NCI-H2107 (cell line): ENCODE data around the gene KCNK2.
"Not testable (repeated sequence)": the region's sequence is repeated elsewhere in the genome, so short reads cannot be mapped to it uniquely, and the experiment has no call there.

ENCODE experiments used
- DNase-seq: peaks from one replicate; lab custom pipeline; 2025; lab: John Stamatoyannopoulos, UW

KCNK2 gene

DNA sequence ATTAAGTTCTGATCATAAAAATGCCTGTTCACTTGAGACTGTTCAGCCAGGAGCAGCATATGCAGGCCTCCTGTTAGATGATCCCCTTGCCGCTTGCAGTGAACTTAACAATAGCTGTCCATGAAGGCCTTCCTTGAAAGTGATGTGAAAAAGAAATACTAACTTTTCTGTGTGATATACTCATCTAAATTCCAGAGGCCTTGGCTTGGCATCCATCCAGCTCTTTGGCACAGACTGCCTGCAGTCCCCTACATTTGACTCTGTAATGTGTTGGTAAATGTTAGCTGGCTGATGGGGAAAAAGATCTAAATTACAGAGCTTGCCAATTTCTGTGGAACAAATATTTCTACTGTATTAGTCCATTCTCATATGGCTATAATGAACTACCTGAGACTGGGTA lies 73.7 kb downstream of the KCNK2 start:
- DNase-seq: no peak

DNA sequence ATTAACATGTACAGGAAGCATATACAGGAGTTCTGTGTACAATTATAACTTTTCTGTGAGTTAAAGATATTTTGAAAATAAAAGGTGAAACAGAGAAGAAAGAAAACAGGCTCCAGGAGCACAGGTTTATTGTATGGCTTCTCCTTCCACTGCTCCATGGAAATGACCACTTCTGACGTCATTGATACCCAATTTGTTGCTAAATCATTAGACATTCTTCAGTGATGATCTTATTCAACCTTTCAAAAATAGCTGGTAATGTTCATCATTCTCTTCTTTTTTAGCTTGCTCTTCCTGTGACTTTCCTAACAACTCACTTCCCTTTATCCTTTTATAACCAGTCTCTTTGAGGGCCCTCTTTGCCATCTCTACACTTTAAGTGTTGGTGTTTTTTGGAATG lies 77.8 kb downstream of the KCNK2 start:
- no peak for DNase-seq

GRCh38 chr1:215163144-215163543 lies 80.6 kb downstream of the KCNK2 start:
- not testable (repeated sequence) for DNase-seq

DNA sequence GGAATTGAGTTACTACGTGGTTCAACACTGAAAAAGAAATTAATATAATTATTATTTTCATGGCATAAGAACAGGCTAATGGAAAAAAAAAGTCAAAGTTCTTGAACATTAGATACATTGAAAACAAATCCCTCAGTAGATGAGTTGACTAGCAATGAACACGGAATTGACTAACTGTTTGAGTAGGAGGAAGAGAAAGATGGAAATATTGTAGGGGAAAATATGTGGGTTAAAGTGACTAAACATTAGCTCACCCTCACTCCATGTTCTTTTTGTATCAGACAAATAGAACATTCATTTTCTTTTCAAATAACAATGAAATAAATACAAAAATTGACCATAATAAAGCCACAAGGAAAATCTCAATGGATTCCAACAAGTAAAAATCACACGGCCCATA lies 84.3 kb downstream of the KCNK2 start:
- no peak for DNase-seq

DNA sequence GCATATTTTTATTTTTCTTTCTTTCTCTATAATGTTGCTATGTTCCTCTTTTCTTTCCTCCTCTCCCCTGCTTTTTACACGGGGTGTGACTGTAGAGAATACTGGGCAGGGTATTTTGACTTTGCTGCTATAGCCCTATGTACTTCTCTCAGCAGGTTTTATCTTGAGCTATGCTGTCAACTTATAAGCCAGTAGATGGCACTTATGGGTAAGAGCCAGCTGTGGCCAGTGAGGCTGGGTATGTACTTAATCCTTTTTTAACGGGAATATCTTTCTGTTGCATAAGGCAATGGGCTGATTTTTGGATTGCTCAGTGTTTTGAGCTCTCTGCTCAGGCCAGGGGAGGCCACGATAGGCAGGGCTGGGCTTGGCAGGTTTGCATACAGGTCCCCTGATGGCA lies 99.0 kb downstream of the KCNK2 start:
- DNase-seq: no peak

DNA sequence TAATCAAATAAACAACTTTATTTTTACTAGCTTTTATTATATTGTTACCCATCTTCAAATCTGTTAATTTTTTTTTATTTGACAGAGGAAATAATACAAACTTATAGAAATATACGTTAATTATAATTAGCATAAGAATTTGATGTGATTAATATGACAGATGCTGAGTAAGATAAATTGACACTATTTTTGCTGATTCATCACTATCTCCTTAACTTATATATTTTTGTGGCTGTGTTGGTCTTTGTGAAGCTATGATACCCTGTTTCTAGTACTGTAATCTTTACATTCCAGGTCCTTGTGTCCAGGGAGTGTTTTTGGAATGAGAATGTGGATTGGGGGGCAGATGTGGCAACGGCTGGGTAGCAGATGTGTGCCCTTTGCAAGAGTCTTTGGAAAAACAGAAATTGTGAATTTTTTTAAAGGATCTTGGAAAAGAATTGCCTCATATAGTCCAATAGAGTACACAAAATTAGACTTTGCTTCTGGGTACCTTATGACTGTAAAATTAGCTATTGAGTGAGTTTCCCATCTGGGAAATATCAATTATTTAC lies 102.6 kb downstream of the KCNK2 start:
- no peak for DNase-seq

DNA sequence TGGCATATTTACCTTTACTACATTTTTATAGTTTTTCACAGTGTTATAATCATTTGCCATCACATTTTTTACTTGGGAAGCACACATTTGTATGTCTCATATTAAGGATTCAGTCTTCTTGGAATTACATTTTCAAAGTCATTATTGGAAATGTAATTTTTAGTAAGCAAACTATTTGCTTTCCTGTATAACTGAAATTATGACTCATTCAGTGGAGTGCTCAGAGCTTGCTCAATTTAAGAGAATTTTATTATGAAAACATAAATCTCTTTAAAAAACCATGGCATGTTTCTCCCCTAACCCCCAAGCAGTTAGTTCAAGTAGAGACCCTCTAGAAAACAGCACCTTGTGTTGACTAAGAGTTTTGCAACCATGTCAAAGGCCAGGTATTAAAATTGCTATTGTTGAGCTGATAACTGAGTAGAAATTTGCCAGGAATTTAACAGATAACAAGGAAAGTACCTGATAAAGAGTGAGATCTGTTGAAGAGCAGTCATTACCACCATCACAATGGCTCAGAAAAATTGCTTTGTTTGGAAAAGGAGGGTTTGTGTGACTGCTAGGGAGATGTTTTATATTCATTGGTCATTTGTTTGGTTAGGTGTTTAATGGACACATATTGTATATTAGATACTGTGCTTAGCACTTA lies 105.9 kb downstream of the KCNK2 start:
- no peak for DNase-seq

DNA sequence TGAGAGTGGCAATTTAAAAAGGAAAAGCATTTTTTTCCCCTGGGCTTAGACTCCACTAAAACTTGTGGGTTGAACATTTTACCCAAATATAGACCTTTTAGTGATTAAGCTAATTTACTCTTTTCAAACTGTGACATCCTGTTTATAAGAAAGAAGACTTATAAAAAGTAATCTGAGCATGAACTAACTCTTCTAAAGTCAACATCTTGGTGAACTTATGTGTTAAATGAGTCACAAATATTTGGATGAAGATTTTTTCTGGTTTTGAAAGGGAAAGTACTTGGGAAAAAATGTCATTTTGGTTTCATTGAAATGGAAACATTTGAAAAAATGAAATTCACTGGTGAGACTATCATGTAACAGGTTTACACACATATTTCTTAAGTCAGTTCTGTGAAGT lies 109.8 kb downstream of the KCNK2 start:
- DNase-seq: no peak

GRCh38 chr1:215198021-215198420 lies 115.5 kb downstream of the KCNK2 start:
- DNase-seq: no peak

DNA sequence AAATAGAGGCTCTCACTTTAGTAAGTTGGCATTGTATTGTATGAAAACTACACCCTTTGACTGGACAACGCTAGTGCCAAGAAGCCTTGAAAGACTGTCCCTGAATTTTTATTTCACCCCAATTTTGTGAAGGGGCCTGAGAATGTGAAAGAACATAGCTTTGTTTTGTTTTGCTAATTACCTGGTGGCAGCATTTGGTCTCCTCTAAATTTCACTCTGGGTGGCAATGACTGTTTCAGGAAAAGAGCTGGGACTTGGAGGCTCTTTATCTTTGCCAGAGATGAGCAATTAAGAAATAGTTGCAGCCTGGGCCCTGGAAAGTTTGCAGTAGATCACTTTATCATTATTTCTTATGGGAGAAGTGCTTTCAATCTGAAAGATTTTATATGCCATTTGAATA lies 117.6 kb downstream of the KCNK2 start:
- no peak for DNase-seq

GRCh38 chr1:215201283-215201682 lies 118.7 kb downstream of the KCNK2 start:
- DNase-seq: no peak

DNA sequence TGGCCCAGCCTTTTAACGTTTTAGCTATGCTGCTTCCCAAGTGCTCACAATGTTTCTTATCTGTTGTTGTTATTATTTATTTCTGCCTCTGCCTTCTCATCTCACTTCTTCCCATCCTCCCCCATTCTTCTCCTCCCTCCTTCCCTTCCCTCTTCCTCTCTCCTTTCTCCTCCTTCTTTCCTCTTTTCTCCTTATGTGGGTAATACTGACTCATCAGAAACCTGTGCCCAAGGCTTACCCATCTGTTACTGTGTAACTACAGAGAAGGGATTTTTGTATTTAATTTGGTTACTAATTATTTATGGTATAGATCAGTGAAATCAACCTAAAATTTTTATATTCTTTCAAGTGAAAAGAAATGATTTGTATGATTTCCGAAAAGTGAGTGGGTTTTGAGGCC lies 120.3 kb downstream of the KCNK2 start:
- DNase-seq: no peak

DNA sequence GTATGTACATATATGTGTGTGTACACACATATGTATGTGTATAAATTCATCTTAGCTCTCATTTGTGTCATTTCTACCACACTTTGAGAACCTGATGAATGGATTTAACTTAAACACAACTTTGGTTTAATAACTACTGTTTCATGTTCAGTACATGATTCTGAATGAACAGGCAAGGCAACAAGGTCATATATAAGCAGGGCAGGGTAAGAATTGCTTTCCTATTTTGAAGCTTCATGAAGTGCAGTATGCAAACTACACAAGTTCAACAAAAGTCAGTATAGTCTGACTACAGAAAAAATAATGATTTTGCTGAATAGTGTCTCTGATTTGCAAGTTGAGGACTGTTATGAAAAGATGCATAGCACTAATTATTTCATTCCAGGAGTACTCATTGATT lies 127.6 kb downstream of the KCNK2 start:
- no peak for DNase-seq

GRCh38 chr1:215215846-215216245 lies 133.3 kb downstream of the KCNK2 start:
- no peak for DNase-seq

DNA sequence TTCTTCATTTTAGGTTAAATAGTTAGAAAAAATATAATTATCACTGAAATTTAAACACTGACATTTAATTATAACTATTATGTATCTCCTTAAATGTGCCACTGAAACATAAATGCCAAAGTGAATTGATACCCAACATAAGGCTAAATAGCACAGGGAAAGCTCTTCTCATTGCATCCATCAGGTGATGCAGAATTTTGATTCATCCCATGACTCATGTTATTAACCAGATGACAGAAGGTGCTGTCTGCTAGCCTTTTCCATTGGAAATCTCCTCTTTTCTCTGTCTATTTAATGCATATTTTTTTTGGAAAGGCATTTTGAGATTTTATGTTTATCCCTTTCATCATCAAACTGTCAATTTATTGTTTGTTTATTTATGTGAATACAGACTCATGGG lies 136.8 kb downstream of the KCNK2 start:
- DNase-seq: no peak

DNA sequence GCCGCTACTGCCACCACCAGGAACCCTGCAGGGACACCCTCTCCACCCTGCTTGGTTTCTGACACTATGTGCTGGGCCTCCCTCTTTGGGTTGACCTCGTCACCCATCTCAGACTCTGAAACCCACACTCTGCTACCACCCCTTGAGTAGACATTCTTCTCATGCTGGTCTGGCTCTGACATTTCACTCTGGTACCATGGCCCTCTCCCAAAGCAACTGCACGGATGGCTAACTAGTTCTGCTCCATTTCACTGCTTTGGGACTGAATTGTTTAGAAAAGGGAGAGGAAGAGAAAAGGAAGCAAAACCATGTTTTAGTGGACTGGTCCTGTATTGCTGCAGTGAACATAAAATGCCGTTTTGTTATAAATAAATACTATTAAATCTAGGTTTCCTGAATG lies 137.8 kb downstream of the KCNK2 start:
- DNase-seq: no peak

DNA sequence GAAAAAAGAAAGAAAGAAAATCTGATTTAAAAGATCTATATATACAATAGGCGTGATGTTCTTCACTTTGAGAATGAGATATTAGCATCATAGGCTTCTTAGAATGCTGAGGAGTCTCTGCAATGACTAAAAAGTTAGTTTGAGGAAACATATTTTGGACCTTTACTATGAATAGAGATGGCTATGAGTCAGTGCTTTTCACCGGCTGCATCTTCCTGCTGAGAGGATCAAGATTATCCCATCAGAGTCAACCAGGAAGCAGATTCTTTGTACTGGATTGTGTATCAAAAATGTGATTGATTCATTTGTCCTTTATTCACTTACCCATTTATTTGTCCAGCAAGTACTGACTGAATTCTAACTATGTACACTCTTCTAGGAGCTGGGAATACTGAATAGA lies 144.2 kb downstream of the KCNK2 start:
- DNase-seq: no peak

GRCh38 chr1:215228193-215228592 lies 145.7 kb downstream of the KCNK2 start:
- no peak for DNase-seq

DNA sequence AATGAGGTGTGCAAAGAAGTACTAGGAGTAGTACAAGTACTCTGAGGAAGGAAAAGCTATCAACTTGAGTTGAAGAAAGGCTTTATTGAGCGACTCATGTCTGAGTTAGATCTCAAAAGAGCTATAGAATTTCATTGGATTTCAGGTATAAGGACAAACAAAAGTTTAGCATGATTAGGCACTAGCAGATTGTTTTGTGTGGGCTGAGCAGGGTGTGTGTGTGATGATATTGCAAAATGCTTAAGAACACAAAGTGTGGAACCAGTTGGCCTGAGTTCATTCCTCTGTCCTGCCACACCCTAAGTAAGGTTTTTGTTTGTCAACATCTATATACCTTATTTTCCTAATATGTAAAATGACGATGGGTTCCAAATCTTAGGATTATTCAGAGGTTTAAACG lies 158.9 kb downstream of the KCNK2 start:
- DNase-seq: no peak

DNA sequence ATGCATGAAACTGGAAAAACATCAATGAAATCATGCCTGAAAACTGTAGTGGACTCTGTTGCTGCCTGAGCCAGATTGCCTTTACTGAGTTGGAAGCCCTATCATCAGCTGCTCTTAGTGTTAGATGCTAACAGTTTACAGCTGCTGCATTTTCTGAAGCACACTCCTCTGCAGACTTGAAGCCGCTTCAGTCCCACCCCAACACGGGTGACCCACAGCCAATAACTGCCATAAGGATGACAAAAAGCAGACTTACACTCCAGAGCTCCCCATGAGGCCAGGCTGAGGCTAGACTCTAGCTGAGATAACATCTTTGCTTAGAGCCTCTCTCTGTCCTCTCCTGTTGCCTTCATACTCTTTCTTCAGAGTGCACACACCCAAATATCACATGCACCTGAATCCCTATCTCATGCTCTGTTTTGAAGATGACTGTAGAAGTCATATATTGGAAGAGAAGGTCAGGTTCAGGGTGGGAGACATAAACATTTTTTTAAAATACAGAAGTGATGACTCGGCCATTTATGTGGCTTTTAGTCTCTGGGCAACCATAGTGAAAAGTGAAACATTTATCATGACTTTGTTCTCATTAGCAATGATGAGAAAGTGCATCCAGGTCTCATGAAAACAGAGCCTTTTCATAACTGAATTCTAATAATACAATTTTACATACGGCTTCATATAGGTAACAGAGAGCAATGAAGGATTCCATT lies 161.0 kb downstream of the KCNK2 start:
- no peak for DNase-seq

DNA sequence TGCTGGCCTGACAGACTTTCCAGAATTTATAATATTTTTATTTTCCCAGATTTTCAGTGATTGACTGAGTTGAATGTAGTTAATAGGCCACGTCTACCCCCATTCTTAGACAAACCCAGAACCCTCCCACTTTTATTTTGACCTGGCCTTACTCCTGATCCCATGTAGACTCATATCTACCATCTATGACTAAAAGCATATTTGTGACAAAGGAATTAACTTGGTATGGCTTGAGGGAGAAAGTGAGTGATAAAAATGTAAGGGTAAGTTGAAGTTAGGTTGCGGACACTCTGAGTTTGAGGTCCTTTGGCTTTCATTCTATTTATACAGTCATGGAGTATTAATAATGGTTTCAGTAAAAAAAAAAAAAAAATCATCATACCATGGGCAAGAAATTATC lies 168.4 kb downstream of the KCNK2 start:
- DNase-seq: no peak

- DNase-seq: no peak
Measured at GRCh38 chr1:215251428-215251827, 168.9 kb downstream of the KCNK2 start.

DNA sequence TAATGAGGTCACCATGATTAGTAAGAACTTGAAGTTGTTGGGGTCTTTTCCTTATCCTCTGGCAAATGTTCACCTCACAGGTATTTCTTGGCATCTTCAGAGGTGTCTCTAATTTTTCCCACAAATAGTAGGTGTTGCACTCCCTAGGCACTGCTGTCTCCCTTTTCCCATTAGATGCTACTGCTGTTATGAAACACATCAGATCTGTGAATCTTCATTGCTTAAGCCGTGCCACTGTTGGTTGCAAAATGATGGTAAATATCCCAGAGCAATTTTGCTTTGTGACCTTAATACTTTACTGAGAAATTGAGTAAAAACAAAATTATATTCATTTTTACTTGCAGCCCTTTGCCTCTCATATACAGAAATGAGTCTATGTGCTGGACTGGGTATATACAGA lies 169.6 kb downstream of the KCNK2 start:
- no peak for DNase-seq
